ENCODE data around the gene KRTAP10-10.

GRCh38 chr21:44618504-44618903 lies 18.7 kb upstream of the KRTAP10-10 start:
- TF ChIP-seq EZH2 (IDR thresholded peaks at IDR 0.05; ENCODE audit: borderline replicate concordance, insufficient read depth, low read depth, low read length, poor library complexity, severe bottlenecking): no peak
- no peak for TF ChIP-seq CTCF (IDR thresholded peaks at IDR 0.05)

Measured in B cell (primary cell).